A549 (cell line): ENCODE results near the gene MAGI2.

Source experiments
- CHD2 ChIP-seq: fragments of 150-350 bp; IDR thresholded peaks from 2 replicates; pipeline ENCODE4 v1.6.1; 2014; ENCODE audit warnings: low read length; ENCODE audit not compliant: partially characterized antibody
- CTCF ChIP-seq: fragments of >200 bp; sonication (Bioruptor Twin); formaldehyde crosslinking; IDR thresholded peaks from 3 replicates; pipeline ENCODE4 v1.5.1; 2016
- EHMT2 ChIP-seq: fragments of 200-600 bp; sonication (generic); IDR thresholded peaks from 2 replicates; pipeline ENCODE4 v1.6.1; 2016; ENCODE audit warnings: antibody characterized with exemption, low read depth, mild to moderate bottlenecking, moderate library complexity
- EP300 ChIP-seq, 2 experiments: fragments of >200 bp; sonication (Bioruptor Twin); formaldehyde crosslinking; IDR thresholded peaks; 2 replicates in 1 of 2; 3 replicates in 1 of 2; pipeline ENCODE4 v1.6.1; 2016 to 2017
- POLR2A ChIP-seq: IDR thresholded peaks from 2 replicates; pipeline ENCODE4 v1.6.1; 2012; ENCODE audit warnings: mild to moderate bottlenecking, low read length

GRCh38 chr7:79334334-79334733, 119.1 kb downstream of the MAGI2 start:
- TF ChIP-seq CTCF = no peak
- no peak for TF ChIP-seq EP300 (IDR thresholded peaks at IDR 0.05)
- no peak for TF ChIP-seq EHMT2
- no peak for TF ChIP-seq CHD2
- TF ChIP-seq POLR2A = no peak
